GM21515 (cell line): ENCODE results near the gene TAOK3.
"Not testable (repeated sequence)": the region's sequence is repeated elsewhere in the genome, so short reads cannot be mapped to it uniquely, and the experiment has no call there.

ENCODE experiments used
- ATAC-seq: cut with Tn5 transposase; IDR thresholded peaks from one replicate; pipeline ENCODE4 v1.9.1; 2021; ENCODE audit not compliant: unreplicated experiment

The TAOK3 gene

GRCh38 chr12:118374126-118374725, 1.5 kb upstream of the TAOK3 start:
- no peak for ATAC-seq

GRCh38 chr12:118373616-118374015, 909 bp upstream of the TAOK3 start:
- ATAC-seq: no peak

GRCh38 chr12:118371321-118372282, 1.1 kb downstream of the TAOK3 start:
- ATAC-seq: no peak

- ATAC-seq: no peak
These were observed 2.1 kb downstream of the TAOK3 start for GRCh38 chr12:118370601-118371000.

- ATAC-seq: no peak
These were observed 3.9 kb downstream of the TAOK3 start for GRCh38 chr12:118368821-118369220.

- no peak for ATAC-seq
These were observed 10.8 kb downstream of the TAOK3 start for GRCh38 chr12:118361889-118362288.

- no peak for ATAC-seq
These were observed 11.7 kb downstream of the TAOK3 start for GRCh38 chr12:118361092-118361404.

GRCh38 chr12:118359541-118359915, 13.2 kb downstream of the TAOK3 start:
- no peak for ATAC-seq

- no peak for ATAC-seq
These were observed 13.8 kb downstream of the TAOK3 start for GRCh38 chr12:118358612-118359540.

- no peak for ATAC-seq
These were observed 14.7 kb downstream of the TAOK3 start for GRCh38 chr12:118358008-118358359.

- ATAC-seq: peak; percentile 60
These were observed 15.3 kb downstream of the TAOK3 start for GRCh38 chr12:118357257-118358007.

GRCh38 chr12:118356809-118357256, 15.9 kb downstream of the TAOK3 start:
- no peak for ATAC-seq

- no peak for ATAC-seq
These were observed 16.9 kb downstream of the TAOK3 start for GRCh38 chr12:118355843-118356242.

- ATAC-seq: no peak
These were observed 17.8 kb downstream of the TAOK3 start for GRCh38 chr12:118354903-118355302.

- not testable (repeated sequence) for ATAC-seq
These were observed 18.2 kb downstream of the TAOK3 start for GRCh38 chr12:118354503-118354902.

GRCh38 chr12:118353721-118354120, 19.0 kb downstream of the TAOK3 start:
- ATAC-seq: no peak

- ATAC-seq: no peak
These were observed 21.7 kb downstream of the TAOK3 start for GRCh38 chr12:118350908-118351559.

GRCh38 chr12:118347916-118348315, 24.8 kb downstream of the TAOK3 start:
- ATAC-seq: no peak

- ATAC-seq: no peak
These were observed 25.8 kb downstream of the TAOK3 start for GRCh38 chr12:118346895-118347294.

GRCh38 chr12:118345355-118345754, 27.4 kb downstream of the TAOK3 start:
- no peak for ATAC-seq
